Gastroesophageal sphincter (tissue), 4 donors: ENCODE results near the gene GGCX. TPM values are rescaled to one million over a fixed set of nuclear protein-coding genes. Genes with fewer than 3 reads are reported as not detected.

Experiments used
- ATAC-seq: fragments of 150-250 bp; one replicate; pipeline ENCODE4 v1.9.1; 2016; ENCODE audit warnings: mild to moderate bottlenecking, moderate library complexity
- H3K27ac ChIP-seq, 4 donors: fragments of 200-600 bp; sonication (generic) in 3 of 4; 1 replicate in 3 of 4; 2 replicates in 1 of 4; pipeline ENCODE4 v1.5.1; 2016 to 2019
- H3K27me3 ChIP-seq: fragments of 200-600 bp; sonication (generic); one replicate; pipeline ENCODE4 v1.5.1; 2019
- H3K36me3 ChIP-seq, 2 donors: fragments of 200-600 bp; sonication (generic); one replicate each; pipeline ENCODE4 v1.5.1; 2019; ENCODE audit warnings: control low read depth in 1 of 2
- H3K4me1 ChIP-seq, 3 donors: fragments of 200-600 bp; sonication (generic); 1 replicate in 2 of 3; 2 replicates in 1 of 3; pipeline ENCODE4 v1.5.1; 2016 to 2019; ENCODE audit warnings: control low read depth in 2 of 3
- H3K4me3 ChIP-seq, 2 donors: fragments of 200-600 bp; sonication (generic); one replicate each; pipeline ENCODE4 v1.5.1; 2019; ENCODE audit warnings: mild to moderate bottlenecking in 1 of 2, moderate library complexity in 1 of 2
- H3K9me3 ChIP-seq, 3 donors: fragments of 200-600 bp; sonication (generic); one replicate each; pipeline ENCODE4 v1.5.1; 2017 to 2019; ENCODE audit warnings: control low read depth in 2 of 3
- EP300 ChIP-seq: sonication (generic); formaldehyde crosslinking; IDR thresholded peaks from one replicate; pipeline ENCODE4 v1.6.1; 2017; ENCODE audit warnings: antibody characterized with exemption, mild to moderate bottlenecking
- POLR2A ChIP-seq, 2 donors: fragments of 450-650 bp; IDR thresholded peaks; one replicate each; pipeline ENCODE4 v1.6.1; 2017; ENCODE audit warnings: antibody characterized with exemption in 2 of 2, mild to moderate bottlenecking in 2 of 2, moderate library complexity in 1 of 2
- POLR2AphosphoS5 ChIP-seq: sonication (generic); formaldehyde crosslinking; IDR thresholded peaks from one replicate; pipeline ENCODE4 v1.6.1; 2017; ENCODE audit warnings: antibody characterized with exemption
- WGBS, 2 donors: methylation state at CpG; one replicate each; pipeline ENCODE4 v1.1.5; 2018; ENCODE audit warnings: low coverage in 1 of 2; 5-methylcytosine and 5-hydroxymethylcytosine counted together
- small RNA-seq, 4 donors: library from RNA; depleted of rRNA; stranded (forward); fragments of <200 nt; gene quantifications; one replicate each; pipeline ENCODE3, GENCODE V24; 2016
- total RNA-seq, 4 donors: library from RNA; depleted of rRNA; stranded (reverse); fragments of >200 nt; gene quantifications; one replicate each; pipeline ENCODE4 v1.1.0, GENCODE V29; 2016
- TF ChIP-seq, protein P1 (sequence below), 4 experiments: fragments of 200-600 bp in 2 of 4; fragments of 450-650 bp in 2 of 4; sonication (generic) in 1 of 4; IDR thresholded peaks; one replicate each; pipeline ENCODE4 v1.5.1; 2017 to 2019; ENCODE audit warnings: antibody characterized with exemption in 4 of 4, mild to moderate bottlenecking in 2 of 4, moderate library complexity in 2 of 4

The GGCX gene
- total RNA-seq, 4 donors from 2014 or later = 16.2 to 29.3 (median 24.3) TPM

DNA sequence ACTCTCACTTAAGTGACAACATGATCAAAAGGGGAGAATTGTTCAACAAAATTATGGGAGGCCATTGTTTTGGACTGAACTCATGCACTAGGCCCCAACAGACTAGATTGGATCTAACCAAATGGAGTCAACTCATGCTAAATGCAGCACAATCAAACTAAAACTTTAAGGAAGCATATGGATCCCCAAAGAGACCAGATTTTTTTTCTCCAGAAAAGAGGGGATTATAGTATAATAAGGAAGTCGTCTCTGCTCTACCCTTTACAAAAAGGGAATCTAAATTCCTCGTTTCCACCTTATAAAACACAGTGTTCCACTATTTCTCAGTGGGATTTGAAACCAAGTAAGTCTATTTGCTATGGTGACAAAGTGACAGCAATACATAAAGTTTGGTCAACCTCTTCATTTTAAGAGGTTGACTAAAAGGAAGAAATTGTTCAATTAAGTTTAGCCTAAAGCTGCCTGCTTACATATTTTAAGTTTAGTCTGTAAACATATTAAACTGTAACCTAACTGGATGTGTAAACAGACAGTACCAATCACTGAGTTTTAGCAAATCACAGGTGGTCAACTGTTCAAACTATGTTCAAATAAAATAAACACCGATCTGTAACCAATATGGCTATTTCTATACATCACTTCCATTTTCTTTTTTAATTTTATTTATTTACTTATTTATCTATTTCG, 63.2 kb downstream of the GGCX start:
- Histone ChIP-seq H3K4me1 (peaks cover 0 to 12% (median 0%) of the 10 kb centered on the region in 3 donors), H3K9me3 (no peaks in the 10 kb centered on the region), H3K4me3 (no peak overlapping the region), H3K27me3 (no peaks in the 10 kb centered on the region), H3K36me3 (no peaks in the 10 kb centered on the region), H3K27ac (no peak overlapping the region)
- no peak for ATAC-seq
- WGBS, 2 donors = 66 to 87% methylated on average over 4 of the region's 4 CpGs
- TF ChIP-seq POLR2AphosphoS5 (no peak), POLR2A (IDR thresholded peaks at IDR 0.05) (no peak), EP300 (no peak)
- TF ChIP-seq, protein P1, sequence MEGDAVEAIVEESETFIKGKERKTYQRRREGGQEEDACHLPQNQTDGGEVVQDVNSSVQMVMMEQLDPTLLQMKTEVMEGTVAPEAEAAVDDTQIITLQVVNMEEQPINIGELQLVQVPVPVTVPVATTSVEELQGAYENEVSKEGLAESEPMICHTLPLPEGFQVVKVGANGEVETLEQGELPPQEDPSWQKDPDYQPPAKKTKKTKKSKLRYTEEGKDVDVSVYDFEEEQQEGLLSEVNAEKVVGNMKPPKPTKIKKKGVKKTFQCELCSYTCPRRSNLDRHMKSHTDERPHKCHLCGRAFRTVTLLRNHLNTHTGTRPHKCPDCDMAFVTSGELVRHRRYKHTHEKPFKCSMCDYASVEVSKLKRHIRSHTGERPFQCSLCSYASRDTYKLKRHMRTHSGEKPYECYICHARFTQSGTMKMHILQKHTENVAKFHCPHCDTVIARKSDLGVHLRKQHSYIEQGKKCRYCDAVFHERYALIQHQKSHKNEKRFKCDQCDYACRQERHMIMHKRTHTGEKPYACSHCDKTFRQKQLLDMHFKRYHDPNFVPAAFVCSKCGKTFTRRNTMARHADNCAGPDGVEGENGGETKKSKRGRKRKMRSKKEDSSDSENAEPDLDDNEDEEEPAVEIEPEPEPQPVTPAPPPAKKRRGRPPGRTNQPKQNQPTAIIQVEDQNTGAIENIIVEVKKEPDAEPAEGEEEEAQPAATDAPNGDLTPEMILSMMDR (IDR thresholded peaks at IDR 0.05) = no peak

DNA sequence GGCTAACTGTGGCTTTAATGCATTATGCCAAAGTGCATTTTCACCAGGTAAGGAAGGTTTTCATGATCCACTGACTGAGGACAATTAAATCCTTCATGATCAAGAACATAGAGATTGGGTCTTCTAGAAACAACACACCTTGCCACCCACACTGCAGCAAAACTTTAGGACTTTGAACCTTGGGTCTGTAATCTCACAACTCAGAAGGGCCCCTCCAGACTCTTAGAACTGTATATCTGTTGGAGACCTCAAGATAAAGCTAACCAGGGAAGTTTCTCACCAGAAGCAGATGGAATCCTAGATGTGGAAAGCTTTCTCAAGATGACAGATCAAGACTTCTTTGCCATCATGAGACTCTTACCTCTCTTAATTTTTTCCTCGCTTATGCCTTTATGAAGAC, 64.9 kb downstream of the GGCX start:
- 100% methylated on average over 1 of the region's 1 CpG; no CpG with 5 or more reads in 1 of the 2 donors for WGBS, 2 donors
- H3K9me3 ChIP-seq = no peaks in the 10 kb centered on the region

More for the DNA sequence above, 64.9 kb downstream of the GGCX start:
- TF ChIP-seq POLR2AphosphoS5 (no peak), POLR2A (IDR thresholded peaks at IDR 0.05) (no peak), EP300 (no peak)
- TF ChIP-seq, protein P1 (IDR thresholded peaks at IDR 0.05) = no peak
- Histone ChIP-seq H3K4me3 (no peak overlapping the region), H3K27ac (no peak overlapping the region), H3K27me3 (no peaks in the 10 kb centered on the region), H3K4me1 (peaks cover 0 to 10% (median 0%) of the 10 kb centered on the region in 3 donors), H3K36me3 (no peaks in the 10 kb centered on the region)
- no peak for ATAC-seq

Small RNA genes within 50 kb of the gene (small RNA-seq; reads per million reads assigned to genes)
- gene RN7SL126P = 0 reads per million in 4 donors

Other genes starting within 250 kb of the GGCX start
- 100 to 1,000 TPM; 115 to 153 (median 124) TPM for gene TGOLN2, start 233.5 kb downstream of the GGCX start, total RNA-seq
- 10 to 100 TPM; 29.5 to 61.8 (median 44.9) TPM for gene RETSAT, start 207.0 kb downstream of the GGCX start, total RNA-seq
- gene ELMOD3, start 206.7 kb downstream of the GGCX start, total RNA-seq = 10 to 100 TPM; 12.4 to 25.8 (median 18.0) TPM
- gene CAPG, start 151.1 kb downstream of the GGCX start, total RNA-seq = 10 to 100 TPM; 42.2 to 69.2 (median 60.2) TPM
- not detected for gene SH2D6, start 142.8 kb downstream of the GGCX start, total RNA-seq
- gene MAT2A, start 22.3 kb downstream of the GGCX start, total RNA-seq = 100 to 1,000 TPM in 2 of 4 donors, 10 to 100 TPM in 2; 68.5 to 295 (median 130) TPM
- gene VAMP8, start 16.1 kb upstream of the GGCX start, total RNA-seq = 10 to 100 TPM in 2 of 4 donors, 1 to 10 TPM in 1, not detected in 1; 4.9 to 30.5 (median 13.6) TPM
- 10 to 100 TPM; 37.6 to 56.5 (median 51.2) TPM for gene VAMP5, start 22.9 kb upstream of the GGCX start, total RNA-seq
- 100 to 1,000 TPM; 113 to 174 (median 148) TPM for gene RNF181, start 34.3 kb upstream of the GGCX start, total RNA-seq
- gene TMEM150A, start 41.2 kb upstream of the GGCX start, total RNA-seq = 10 to 100 TPM; 17.6 to 26.9 (median 19.9) TPM
- 10 to 100 TPM; 12.3 to 21.0 (median 19.8) TPM for gene C2orf68, start 50.6 kb upstream of the GGCX start, total RNA-seq
- 10 to 100 TPM; 41.7 to 82.2 (median 56.7) TPM for gene USP39, start 54.7 kb upstream of the GGCX start, total RNA-seq
- gene SFTPB, start 106.7 kb upstream of the GGCX start, total RNA-seq = not detected
- gene GNLY, start 132.9 kb upstream of the GGCX start, total RNA-seq = 1 to 10 TPM in 1 of 4 donors, under 1 TPM in 1, not detected in 2; 0.54 to 3.1 TPM
- 10 to 100 TPM; 34.5 to 79.5 (median 59.6) TPM for gene ATOH8, start 192.5 kb upstream of the GGCX start, total RNA-seq